Measurements from ENCODE around the gene PAQR3.

- TF ChIP-seq, protein P1, sequence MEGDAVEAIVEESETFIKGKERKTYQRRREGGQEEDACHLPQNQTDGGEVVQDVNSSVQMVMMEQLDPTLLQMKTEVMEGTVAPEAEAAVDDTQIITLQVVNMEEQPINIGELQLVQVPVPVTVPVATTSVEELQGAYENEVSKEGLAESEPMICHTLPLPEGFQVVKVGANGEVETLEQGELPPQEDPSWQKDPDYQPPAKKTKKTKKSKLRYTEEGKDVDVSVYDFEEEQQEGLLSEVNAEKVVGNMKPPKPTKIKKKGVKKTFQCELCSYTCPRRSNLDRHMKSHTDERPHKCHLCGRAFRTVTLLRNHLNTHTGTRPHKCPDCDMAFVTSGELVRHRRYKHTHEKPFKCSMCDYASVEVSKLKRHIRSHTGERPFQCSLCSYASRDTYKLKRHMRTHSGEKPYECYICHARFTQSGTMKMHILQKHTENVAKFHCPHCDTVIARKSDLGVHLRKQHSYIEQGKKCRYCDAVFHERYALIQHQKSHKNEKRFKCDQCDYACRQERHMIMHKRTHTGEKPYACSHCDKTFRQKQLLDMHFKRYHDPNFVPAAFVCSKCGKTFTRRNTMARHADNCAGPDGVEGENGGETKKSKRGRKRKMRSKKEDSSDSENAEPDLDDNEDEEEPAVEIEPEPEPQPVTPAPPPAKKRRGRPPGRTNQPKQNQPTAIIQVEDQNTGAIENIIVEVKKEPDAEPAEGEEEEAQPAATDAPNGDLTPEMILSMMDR (conservative IDR thresholded peaks at IDR 0.05) = no peak
- no peak for TF ChIP-seq ZFX (IDR thresholded peaks at IDR 0.05)
Measured at GRCh38 chr4:78878031-78878430, 61.2 kb downstream of the PAQR3 start.
